Thyroid gland (tissue), 4 donors: ENCODE results near the gene NFASC. TPM values are rescaled to one million over a fixed set of nuclear protein-coding genes. Genes with fewer than 3 reads are reported as not detected.

Experiments
- DNase-seq, 2 donors: peaks; one replicate each; pipeline ENCODE4 v3.0.0-alpha.2; 2019
- H3K27ac ChIP-seq, 3 donors: fragments of 200-600 bp; sonication (generic); 1 replicate in 2 of 3; 2 replicates in 1 of 3; pipeline ENCODE4 v1.5.1; 2016 to 2019; ENCODE audit warnings: mild to moderate bottlenecking in 1 of 3, moderate library complexity in 1 of 3
- H3K27me3 ChIP-seq: fragments of 200-600 bp; sonication (generic); one replicate; pipeline ENCODE4 v1.5.1; 2019
- H3K36me3 ChIP-seq, 2 donors: fragments of 200-600 bp; sonication (generic); one replicate each; pipeline ENCODE4 v1.5.1; 2016 to 2019
- H3K4me1 ChIP-seq, 2 donors: fragments of 200-600 bp; sonication (generic); one replicate each; pipeline ENCODE4 v1.5.1; 2017 to 2019
- H3K4me3 ChIP-seq, 3 donors: fragments of 200-600 bp; sonication (generic); replicated peaks in 1 of 3; 1 replicate in 2 of 3; 2 replicates in 1 of 3; pipeline ENCODE4 v1.5.1; 2016; ENCODE audit warnings: mild to moderate bottlenecking in 1 of 3
- H3K9me3 ChIP-seq: fragments of 200-600 bp; sonication (generic); one replicate; pipeline ENCODE4 v1.5.1; 2017
- CTCF ChIP-seq, 6 experiments: fragments of 200-600 bp in 3 of 6; fragments of 450-650 bp in 3 of 6; sonication (generic) in 3 of 6; IDR thresholded peaks; one replicate each; pipeline ENCODE4 v1.5.1; 2016 to 2019; ENCODE audit warnings: antibody characterized with exemption in 6 of 6, mild to moderate bottlenecking in 2 of 6, inconsistent platforms in 1 of 6, moderate library complexity in 1 of 6
- POLR2A ChIP-seq, 2 donors: fragments of 450-650 bp; IDR thresholded peaks; one replicate each; pipeline ENCODE4 v1.6.1; 2017; ENCODE audit warnings: antibody characterized with exemption in 2 of 2, mild to moderate bottlenecking in 2 of 2, moderate library complexity in 1 of 2
- WGBS, 2 donors: methylation state at CpG; one replicate each; pipeline ENCODE4 v1.1.5; 2017; 5-methylcytosine and 5-hydroxymethylcytosine counted together
- intact Hi-C: fragments of 100-400 bp; cut with DNase I; formaldehyde crosslinking; loops from one replicate; pipeline ENCODE4 v1.15.1; 2023
- total RNA-seq, 4 donors: library from RNA; depleted of rRNA; stranded (reverse); fragments of >200 nt; gene quantifications; one replicate each; pipeline ENCODE4 v1.2.3, GENCODE V29; 2016

The NFASC gene
- total RNA-seq, 4 donors from 2014 or later = 3.6 to 9.4 (median 3.9) TPM

- Histone ChIP-seq H3K36me3 (no peaks in the 10 kb centered on the region), H3K4me3 (no peak overlapping the region), H3K9me3 (no peaks in the 10 kb centered on the region), H3K27ac (no peak overlapping the region), H3K27me3 (no peaks in the 10 kb centered on the region), H3K4me1 (no peaks in the 10 kb centered on the region)
- no peak for DNase-seq
- TF ChIP-seq POLR2A (IDR thresholded peaks at IDR 0.05) (no peak), CTCF (IDR thresholded peaks at IDR 0.05) (no peak)
- intact Hi-C loops = no loop called here
- WGBS, 2 donors = 92 to 93% methylated on average over 3 of the region's 3 CpGs
Measured at GRCh38 chr1:204909109-204909508, 38.4 kb downstream of the NFASC start.

GRCh38 chr1:204915861-204916495 lies 45.3 kb downstream of the NFASC start:
- 59 to 65% methylated on average over 5 of the region's 5 CpGs for WGBS, 2 donors
- no peak for TF ChIP-seq CTCF (IDR thresholded peaks at IDR 0.05)
- no peak for TF ChIP-seq POLR2A (IDR thresholded peaks at IDR 0.05)
- DNase-seq = no peak
- H3K4me1 ChIP-seq = no peaks in the 10 kb centered on the region
- H3K36me3 ChIP-seq = no peaks in the 10 kb centered on the region
- intact Hi-C loops = no loop called here
- no peaks in the 10 kb centered on the region for H3K9me3 ChIP-seq
- H3K4me3 ChIP-seq = no peak overlapping the region
- no peaks in the 10 kb centered on the region for H3K27me3 ChIP-seq
- no peak overlapping the region for H3K27ac ChIP-seq

- TF ChIP-seq POLR2A (IDR thresholded peaks at IDR 0.05) = no peak
- no peak for TF ChIP-seq CTCF (IDR thresholded peaks at IDR 0.05)
- Histone ChIP-seq H3K9me3 (no peaks in the 10 kb centered on the region), H3K4me3 (no peak overlapping the region), H3K36me3 (no peaks in the 10 kb centered on the region), H3K4me1 (no peaks in the 10 kb centered on the region), H3K27ac (no peak overlapping the region), H3K27me3 (no peaks in the 10 kb centered on the region)
- no peak for DNase-seq
- WGBS, 2 donors = 98 to 99% methylated on average over 2 of the region's 2 CpGs
- intact Hi-C loops = no loop called here
Measured at GRCh38 chr1:204917802-204918201, 47.1 kb downstream of the NFASC start.

- H3K4me3 ChIP-seq = no peak overlapping the region
- H3K9me3 ChIP-seq = no peaks in the 10 kb centered on the region
- H3K27ac ChIP-seq = no peak overlapping the region
- H3K36me3 ChIP-seq = no peaks in the 10 kb centered on the region
- H3K27me3 ChIP-seq = no peaks in the 10 kb centered on the region
- H3K4me1 ChIP-seq = no peaks in the 10 kb centered on the region
- TF ChIP-seq CTCF (IDR thresholded peaks at IDR 0.05) (no peak), POLR2A (IDR thresholded peaks at IDR 0.05) (no peak)
- no peak for DNase-seq
- WGBS, 2 donors = 77 to 80% methylated on average over 3 of the region's 3 CpGs
- intact Hi-C loops = no loop called here
Measured at GRCh38 chr1:204920511-204920910, 49.8 kb downstream of the NFASC start.

- intact Hi-C loops = no loop called here
- Histone ChIP-seq H3K36me3 (no peaks in the 10 kb centered on the region), H3K4me3 (no peak overlapping the region), H3K9me3 (no peaks in the 10 kb centered on the region), H3K4me1 (no peaks in the 10 kb centered on the region), H3K27me3 (no peaks in the 10 kb centered on the region), H3K27ac (no peak overlapping the region)
- 67 to 80% methylated on average over 5 to 7 of the region's 7 CpGs for whole genome bisulfite sequencing, 2 donors
- no peak for TF ChIP-seq POLR2A (IDR thresholded peaks at IDR 0.05)
- no peak for TF ChIP-seq CTCF (IDR thresholded peaks at IDR 0.05)
- DNase-seq = no peak
Measured at GRCh38 chr1:204920967-204921366, 50.3 kb downstream of the NFASC start.
